ENCODE data around the gene FMO4.
"Not testable (repeated sequence)": the region's sequence is repeated elsewhere in the genome, so short reads cannot be mapped to it uniquely, and the experiment has no call there.

FMO4 gene

GRCh38 chr1:171313835-171314320 lies at the start of gene FMO4:
FMO4 (plus strand) TSS chr1:171314183; CDS start chr1:171319826, 5,643 bp downstream.
- peak; percentile 50 to 79 for DNase-seq (ENCODE audit: low read depth in 2 of 2)

GRCh38 chr1:171265686-171266085 lies 48.3 kb upstream of the FMO4 start:
- DNase-seq (ENCODE audit: low read depth in 2 of 2): no peak

- DNase-seq (ENCODE audit: low read depth in 2 of 2): no peak
Measured at GRCh38 chr1:171266930-171267329, 47.1 kb upstream of the FMO4 start.

GRCh38 chr1:171267391-171267790 lies 46.6 kb upstream of the FMO4 start:
- no peak for DNase-seq (ENCODE audit: low read depth in 2 of 2)

GRCh38 chr1:171270806-171271205 lies 43.2 kb upstream of the FMO4 start:
- no peak for DNase-seq (ENCODE audit: low read depth in 2 of 2)

- DNase-seq (ENCODE audit: low read depth in 2 of 2): no peak
Measured at GRCh38 chr1:171277534-171277933, 36.4 kb upstream of the FMO4 start.

- no peak for DNase-seq (ENCODE audit: low read depth in 2 of 2)
Measured at GRCh38 chr1:171279234-171279633, 34.7 kb upstream of the FMO4 start.

- no peak for DNase-seq (ENCODE audit: low read depth in 2 of 2)
Measured at GRCh38 chr1:171279678-171280077, 34.3 kb upstream of the FMO4 start.

- DNase-seq (ENCODE audit: low read depth in 2 of 2): no peak
Measured at GRCh38 chr1:171280599-171280998, 33.4 kb upstream of the FMO4 start.

GRCh38 chr1:171286032-171286705 lies 27.8 kb upstream of the FMO4 start:
- DNase-seq (ENCODE audit: low read depth in 2 of 2): no peak

- no peak for DNase-seq (ENCODE audit: low read depth in 2 of 2)
Measured at GRCh38 chr1:171290621-171291020, 23.4 kb upstream of the FMO4 start.

- DNase-seq (ENCODE audit: low read depth in 2 of 2): no peak
Measured at GRCh38 chr1:171292799-171293198, 21.2 kb upstream of the FMO4 start.

- DNase-seq (ENCODE audit: low read depth in 2 of 2): not testable (repeated sequence)
Measured at GRCh38 chr1:171295383-171295782, 18.6 kb upstream of the FMO4 start.

- no peak for DNase-seq (ENCODE audit: low read depth in 2 of 2)
Measured at GRCh38 chr1:171295821-171296220, 18.2 kb upstream of the FMO4 start.

- no peak for DNase-seq (ENCODE audit: low read depth in 2 of 2)
Measured at GRCh38 chr1:171296897-171297296, 17.1 kb upstream of the FMO4 start.

GRCh38 chr1:171298696-171299095 lies 15.3 kb upstream of the FMO4 start:
- DNase-seq (ENCODE audit: low read depth in 2 of 2): no peak

- DNase-seq (ENCODE audit: low read depth in 2 of 2): no peak
Measured at GRCh38 chr1:171299342-171299741, 14.6 kb upstream of the FMO4 start.

- no peak for DNase-seq (ENCODE audit: low read depth in 2 of 2)
Measured at GRCh38 chr1:171300401-171300800, 13.6 kb upstream of the FMO4 start.

GRCh38 chr1:171310661-171311087 lies 3.3 kb upstream of the FMO4 start:
- DNase-seq (ENCODE audit: low read depth in 2 of 2): no peak

GRCh38 chr1:171311771-171312558 lies 2.0 kb upstream of the FMO4 start:
- DNase-seq (ENCODE audit: low read depth in 2 of 2): no peak

GRCh38 chr1:171313319-171313834 lies 606 bp upstream of the FMO4 start:
- DNase-seq (ENCODE audit: low read depth in 2 of 2): no peak

- no peak for DNase-seq (ENCODE audit: low read depth in 2 of 2)
Measured at GRCh38 chr1:171329251-171329650, 15.3 kb downstream of the FMO4 start.
